GM13977 (cell line): ENCODE measurements around the gene OR12D2.

Experiments
- DNase-seq: peaks from one replicate; pipeline ENCODE4 v3.0.0; 2012; ENCODE audit warnings: low spot score
- in situ Hi-C: fragments of 300-500 bp; cut with MboI; formaldehyde crosslinking; loops from one replicate; pipeline ENCODE4 v1.12.0; 2022; ENCODE audit warnings: low sequenced_read_pairs, low pct_unique_long_range_greater_than_20kb, mixed read lengths, inconsistent platforms; ENCODE audit not compliant: unreplicated experiment
- TF ChIP-seq, protein P1 (sequence below): IDR thresholded peaks from 2 replicates; pipeline ENCODE4 v1.5.1; 2012; ENCODE audit warnings: mild to moderate bottlenecking, control low read depth; ENCODE audit not compliant: insufficient read depth; ENCODE audit errors: extremely low read depth, missing control alignments

The OR12D2 gene

DNA sequence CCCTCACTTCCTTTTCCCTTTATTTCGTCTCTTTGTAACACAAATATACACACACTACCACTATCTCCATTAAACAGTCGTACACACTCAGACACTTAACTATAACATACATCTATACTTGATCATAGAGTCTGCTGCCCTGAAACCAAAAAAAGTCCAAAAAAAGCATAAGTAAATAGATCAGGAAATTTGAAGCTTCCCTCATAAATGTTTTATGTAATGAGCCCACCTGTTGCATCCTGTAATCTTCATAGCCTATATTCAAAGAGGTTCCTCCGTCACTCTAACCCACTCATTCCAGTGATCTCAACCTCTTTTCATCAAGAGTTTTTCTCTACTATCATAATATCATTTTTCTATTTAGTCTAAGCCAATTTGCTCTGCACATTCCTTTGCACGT is 6.9 kb upstream of the OR12D2 start:
- TF ChIP-seq, protein P1, sequence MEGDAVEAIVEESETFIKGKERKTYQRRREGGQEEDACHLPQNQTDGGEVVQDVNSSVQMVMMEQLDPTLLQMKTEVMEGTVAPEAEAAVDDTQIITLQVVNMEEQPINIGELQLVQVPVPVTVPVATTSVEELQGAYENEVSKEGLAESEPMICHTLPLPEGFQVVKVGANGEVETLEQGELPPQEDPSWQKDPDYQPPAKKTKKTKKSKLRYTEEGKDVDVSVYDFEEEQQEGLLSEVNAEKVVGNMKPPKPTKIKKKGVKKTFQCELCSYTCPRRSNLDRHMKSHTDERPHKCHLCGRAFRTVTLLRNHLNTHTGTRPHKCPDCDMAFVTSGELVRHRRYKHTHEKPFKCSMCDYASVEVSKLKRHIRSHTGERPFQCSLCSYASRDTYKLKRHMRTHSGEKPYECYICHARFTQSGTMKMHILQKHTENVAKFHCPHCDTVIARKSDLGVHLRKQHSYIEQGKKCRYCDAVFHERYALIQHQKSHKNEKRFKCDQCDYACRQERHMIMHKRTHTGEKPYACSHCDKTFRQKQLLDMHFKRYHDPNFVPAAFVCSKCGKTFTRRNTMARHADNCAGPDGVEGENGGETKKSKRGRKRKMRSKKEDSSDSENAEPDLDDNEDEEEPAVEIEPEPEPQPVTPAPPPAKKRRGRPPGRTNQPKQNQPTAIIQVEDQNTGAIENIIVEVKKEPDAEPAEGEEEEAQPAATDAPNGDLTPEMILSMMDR = no peak
- in situ Hi-C loops = no loop called here
- DNase-seq = no peak

DNA sequence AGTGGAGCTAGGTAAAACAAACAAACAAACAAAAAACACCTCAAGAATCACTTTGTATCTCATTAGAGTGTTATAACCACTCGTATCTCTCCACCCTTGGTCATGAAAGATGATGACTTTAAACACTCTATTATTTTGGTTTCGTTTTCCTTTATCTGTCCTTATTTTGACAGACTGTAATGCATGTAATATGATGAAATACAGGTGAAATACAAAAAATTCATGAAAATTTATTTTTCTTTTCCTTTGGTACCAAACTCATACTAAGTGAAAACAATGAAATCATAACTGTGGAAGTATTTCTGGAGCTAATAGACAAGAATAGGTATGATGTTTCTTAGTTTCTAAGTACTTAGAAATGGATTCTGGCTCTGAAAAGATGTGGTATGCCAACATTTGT is 4.1 kb downstream of the OR12D2 start:
- DNase-seq = no peak
- in situ Hi-C loops = no loop called here
- TF ChIP-seq, protein P1 = no peak

DNA sequence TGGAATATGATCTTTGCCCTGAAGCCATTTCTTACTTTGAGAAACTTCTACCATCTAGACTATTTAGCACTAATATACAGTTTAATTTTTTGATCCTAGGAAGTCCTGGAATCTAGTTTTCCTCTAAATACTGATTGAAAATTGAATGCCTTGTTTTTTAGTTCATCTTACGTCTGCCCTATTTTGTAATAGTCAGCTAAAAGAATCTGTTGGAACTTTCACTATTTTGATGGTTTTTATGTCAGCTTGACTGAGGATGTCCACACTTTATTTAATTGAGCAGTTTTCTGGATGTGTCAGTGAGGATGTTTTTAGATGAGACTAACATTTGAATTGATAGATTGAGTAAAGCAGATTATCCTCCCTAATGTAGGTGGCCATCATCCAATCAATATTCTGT is 8.4 kb downstream of the OR12D2 start:
- TF ChIP-seq, protein P1 = no peak
- in situ Hi-C loops = no loop called here
- DNase-seq = no peak

DNA sequence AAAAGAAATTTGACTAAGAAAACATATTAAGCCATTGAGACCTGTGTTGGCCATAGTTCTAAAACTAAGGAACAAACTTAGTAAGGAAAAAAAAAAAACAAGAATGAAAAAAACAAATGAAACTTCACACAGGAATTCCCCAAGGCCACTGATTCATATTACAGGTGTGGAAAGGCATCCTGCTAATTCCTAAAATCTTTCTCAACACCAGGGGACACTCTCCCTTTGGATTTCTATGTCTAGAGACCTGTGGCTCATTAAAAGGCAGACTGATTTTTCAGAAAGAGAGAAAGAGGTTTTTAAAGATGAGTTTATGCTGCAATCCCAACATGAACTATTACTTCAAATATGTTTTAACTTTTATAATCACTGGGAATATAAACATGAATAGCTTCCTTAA is 19.2 kb downstream of the OR12D2 start, which contains the start of gene OR12D1:
TSS of gene OR12D1 (plus strand) at position 341 of the 400 bp plus-strand sequence.
- no peak for DNase-seq
- in situ Hi-C loops = no loop called here
- TF ChIP-seq, protein P1 = no peak

DNA sequence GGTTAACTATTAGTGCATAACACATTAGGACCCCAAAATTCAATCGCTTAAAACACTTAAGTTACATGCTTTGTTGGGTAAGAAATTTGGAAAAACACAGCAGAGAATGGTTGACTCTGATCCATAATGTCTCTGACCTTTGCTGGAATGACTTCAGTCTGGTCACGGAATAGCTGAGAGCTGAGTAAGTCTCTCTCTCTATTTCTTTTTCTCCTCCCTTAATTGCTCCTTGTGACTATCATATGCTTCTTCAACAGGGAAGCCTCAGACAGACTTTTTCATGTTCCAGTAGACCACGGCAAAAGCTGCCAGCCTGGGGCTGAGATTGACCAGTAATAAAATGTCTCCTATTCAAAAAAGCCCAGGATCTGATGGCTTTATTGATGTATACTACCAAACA is 24.1 kb downstream of the OR12D2 start:
- DNase-seq = no peak
- TF ChIP-seq, protein P1 = no peak
- in situ Hi-C loops = no loop called here

DNA sequence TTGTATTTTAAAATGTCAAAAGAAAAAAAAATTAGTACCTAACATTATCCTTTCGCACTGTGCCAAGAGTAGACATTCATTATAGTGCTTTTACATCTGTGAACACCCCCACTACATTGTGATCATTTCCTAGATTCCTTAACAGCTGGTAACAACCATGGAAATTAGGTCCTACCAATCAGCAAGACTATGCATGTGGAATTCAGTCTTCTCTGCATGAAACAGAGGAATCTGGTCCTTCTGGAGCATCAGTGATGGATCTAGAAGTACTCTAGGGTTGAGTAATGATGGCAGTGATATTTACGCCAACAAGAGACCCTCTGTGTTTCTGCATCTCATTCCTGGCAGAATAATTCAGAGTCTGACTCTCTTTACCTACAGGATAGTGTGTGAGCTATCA is 28.7 kb downstream of the OR12D2 start:
- DNase-seq = no peak
- in situ Hi-C loops = no loop called here
- TF ChIP-seq, protein P1 = no peak

DNA sequence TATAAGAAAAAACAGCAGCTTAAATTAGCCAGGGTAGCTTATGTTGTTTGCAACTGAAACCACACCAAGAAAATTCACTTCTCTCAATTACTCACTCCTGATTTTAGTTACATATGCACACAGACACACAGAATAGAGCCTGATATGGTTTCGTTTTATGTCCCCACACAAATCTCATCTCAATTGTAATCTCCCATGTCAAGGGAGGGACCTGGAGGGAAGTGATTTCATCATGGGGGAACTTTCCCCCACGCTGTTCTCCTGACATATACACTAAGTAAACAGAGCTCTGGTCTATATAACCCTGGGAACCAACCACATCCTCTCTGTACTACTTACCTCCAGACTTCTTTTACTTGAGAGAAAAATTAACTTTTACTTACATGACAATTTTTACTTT is 29.1 kb downstream of the OR12D2 start:
- TF ChIP-seq, protein P1 = no peak
- in situ Hi-C loops = no loop called here

More for the DNA sequence above, 29.1 kb downstream of the OR12D2 start:
- DNase-seq = no peak
